Calu3 (cell line): ENCODE results near the gene PI16. TPM values are rescaled to one million over a fixed set of nuclear protein-coding genes. Genes with fewer than 3 reads are reported as not detected.

ENCODE experiments used
- BruUV-seq: library from RNA; stranded (reverse); fragments of 400-500 nt; replicated peaks from 2 replicates; lab custom pipeline; 2021; lab: Mats Ljungman, UMichigan
- CTCF ChIA-PET: fragments of 300-600 bp; sonication (Branson Sonifier 250); formaldehyde crosslinking; loops from one replicate; lab custom pipeline; 2022; ENCODE audit warnings: antibody characterized with exemption; lab: Charles Lee
- DNase-seq: peaks from one replicate; pipeline ENCODE4 v3.0.0; 2022
- H3K27ac Mint-ChIP-seq: one replicate; pipeline ENCODE4 v1.8.0; 2022; ENCODE audit warnings: mixed read lengths; ENCODE audit not compliant: unreplicated experiment
- H3K27me3 Mint-ChIP-seq: one replicate; pipeline ENCODE4 v1.8.0; 2022; ENCODE audit warnings: mixed read lengths; ENCODE audit not compliant: unreplicated experiment
- H3K36me3 Mint-ChIP-seq: one replicate; pipeline ENCODE4 v1.8.0; 2022; ENCODE audit warnings: mild to moderate bottlenecking, moderate library complexity, mixed read lengths; ENCODE audit not compliant: insufficient read depth, unreplicated experiment
- H3K4me1 Mint-ChIP-seq: one replicate; pipeline ENCODE4 v1.8.0; 2022; ENCODE audit warnings: mild to moderate bottlenecking, low read depth, mixed read lengths; ENCODE audit not compliant: unreplicated experiment
- H3K4me3 Mint-ChIP-seq: one replicate; pipeline ENCODE4 v1.8.0; 2022; ENCODE audit warnings: mild to moderate bottlenecking, low read depth, moderate library complexity, mixed read lengths; ENCODE audit not compliant: unreplicated experiment
- H3K9me3 Mint-ChIP-seq: one replicate; pipeline ENCODE4 v1.8.0; 2022; ENCODE audit warnings: low read depth, mixed read lengths; ENCODE audit not compliant: unreplicated experiment
- intact Hi-C: fragments of 100-400 bp; cut with micrococcal nuclease; formaldehyde crosslinking; loops from one replicate; pipeline ENCODE4 v1.10.0; 2022; ENCODE audit not compliant: unreplicated experiment
- total RNA-seq: library from RNA; stranded (reverse); gene quantifications from 2 replicates; pipeline ENCODE4 v1.2.3, GENCODE V29; 2022
- TF ChIP-seq, protein P1 (sequence below): fragments of 200-600 bp; IDR thresholded peaks from one replicate; pipeline ENCODE4 v1.8.0; 2022; ENCODE audit warnings: antibody characterized with exemption; ENCODE audit not compliant: unreplicated experiment

Gene PI16
- total RNA-seq, 1 experiment from 2014 or later, result 0.17 TPM

DNA sequence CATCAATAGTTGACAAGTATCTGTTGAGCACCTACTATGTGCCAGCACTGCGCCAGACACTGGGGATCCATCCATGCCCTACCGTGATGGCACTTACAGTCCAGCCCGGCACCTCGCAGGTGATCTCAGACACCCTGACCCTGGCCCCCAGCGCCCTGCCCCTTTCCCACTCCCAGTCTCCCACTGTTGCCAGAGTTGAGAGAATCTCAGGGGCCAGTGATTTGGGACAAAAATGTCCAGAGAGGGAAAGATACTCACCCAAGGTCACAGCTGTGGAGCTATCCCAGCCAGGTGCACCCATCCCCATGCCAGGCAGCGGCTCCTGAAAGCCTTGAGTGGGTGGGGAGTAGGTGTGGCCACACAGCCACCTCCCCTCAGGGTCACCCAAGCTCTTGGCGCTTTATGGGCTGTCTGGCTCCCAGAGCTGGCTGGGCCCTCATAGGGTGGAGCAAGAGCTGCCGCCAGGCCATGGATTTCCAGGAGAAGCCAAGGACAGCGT lies 3.3 kb downstream of the PI16 start:
- TF ChIP-seq, protein P1, sequence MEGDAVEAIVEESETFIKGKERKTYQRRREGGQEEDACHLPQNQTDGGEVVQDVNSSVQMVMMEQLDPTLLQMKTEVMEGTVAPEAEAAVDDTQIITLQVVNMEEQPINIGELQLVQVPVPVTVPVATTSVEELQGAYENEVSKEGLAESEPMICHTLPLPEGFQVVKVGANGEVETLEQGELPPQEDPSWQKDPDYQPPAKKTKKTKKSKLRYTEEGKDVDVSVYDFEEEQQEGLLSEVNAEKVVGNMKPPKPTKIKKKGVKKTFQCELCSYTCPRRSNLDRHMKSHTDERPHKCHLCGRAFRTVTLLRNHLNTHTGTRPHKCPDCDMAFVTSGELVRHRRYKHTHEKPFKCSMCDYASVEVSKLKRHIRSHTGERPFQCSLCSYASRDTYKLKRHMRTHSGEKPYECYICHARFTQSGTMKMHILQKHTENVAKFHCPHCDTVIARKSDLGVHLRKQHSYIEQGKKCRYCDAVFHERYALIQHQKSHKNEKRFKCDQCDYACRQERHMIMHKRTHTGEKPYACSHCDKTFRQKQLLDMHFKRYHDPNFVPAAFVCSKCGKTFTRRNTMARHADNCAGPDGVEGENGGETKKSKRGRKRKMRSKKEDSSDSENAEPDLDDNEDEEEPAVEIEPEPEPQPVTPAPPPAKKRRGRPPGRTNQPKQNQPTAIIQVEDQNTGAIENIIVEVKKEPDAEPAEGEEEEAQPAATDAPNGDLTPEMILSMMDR, result no peak
- H3K36me3 Mint-ChIP-seq, result peaks cover 8% of the 10 kb centered on the region
- no TSS peak for BruUV-seq
- no peak overlapping the region for H3K27ac Mint-ChIP-seq
- H3K9me3 Mint-ChIP-seq, result no peaks in the 10 kb centered on the region
- no peaks in the 10 kb centered on the region for H3K27me3 Mint-ChIP-seq
- H3K4me1 Mint-ChIP-seq, result peaks cover 44% of the 10 kb centered on the region
- DNase-seq, result no peak
- intact Hi-C loops, result no loop called here
- CTCF ChIA-PET, result no interaction called here
- H3K4me3 Mint-ChIP-seq, result no peak overlapping the region

DNA sequence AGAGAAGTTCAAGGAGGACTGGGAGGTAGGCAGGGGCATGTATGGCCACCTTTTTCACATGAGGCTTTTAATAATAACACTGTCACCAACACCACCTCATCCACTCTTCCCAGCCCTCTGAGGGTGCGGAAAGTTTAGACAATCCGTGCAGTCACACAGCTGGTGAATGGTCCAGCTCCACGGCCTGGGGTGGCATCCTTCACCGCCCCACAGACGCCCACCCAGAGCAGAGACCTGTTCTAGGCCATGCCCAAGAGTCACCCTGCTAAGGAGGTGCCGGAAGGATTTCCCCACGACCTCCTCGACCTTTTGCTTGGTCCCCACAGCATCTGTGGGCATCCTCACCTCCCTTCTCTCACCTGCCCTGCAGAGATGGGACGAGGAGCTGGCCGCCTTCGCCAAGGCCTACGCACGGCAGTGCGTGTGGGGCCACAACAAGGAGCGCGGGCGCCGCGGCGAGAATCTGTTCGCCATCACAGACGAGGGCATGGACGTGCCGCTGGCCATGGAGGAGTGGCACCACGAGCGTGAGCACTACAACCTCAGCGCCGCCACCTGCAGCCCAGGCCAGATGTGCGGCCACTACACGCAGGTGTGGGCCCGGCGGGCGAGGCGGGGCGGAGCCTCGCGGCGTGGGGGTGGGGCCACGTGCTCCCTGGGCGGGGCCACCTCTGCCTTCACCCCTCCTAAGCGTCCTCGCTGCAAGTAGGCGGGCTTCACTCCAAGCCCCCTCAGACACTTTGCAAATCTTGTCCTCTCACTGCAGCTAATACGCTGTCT lies 4.4 kb downstream of the PI16 start:
- no peaks in the 10 kb centered on the region for H3K9me3 Mint-ChIP-seq
- CTCF ChIA-PET, result no interaction called here
- BruUV-seq, result no TSS peak
- TF ChIP-seq, protein P1, result no peak
- no peak for DNase-seq
- H3K4me3 Mint-ChIP-seq, result no peak overlapping the region
- peaks cover 13% of the 10 kb centered on the region for H3K36me3 Mint-ChIP-seq
- H3K4me1 Mint-ChIP-seq, result peaks cover 54% of the 10 kb centered on the region
- intact Hi-C loops, result no loop called here
- H3K27me3 Mint-ChIP-seq, result no peaks in the 10 kb centered on the region
- no peak overlapping the region for H3K27ac Mint-ChIP-seq

DNA sequence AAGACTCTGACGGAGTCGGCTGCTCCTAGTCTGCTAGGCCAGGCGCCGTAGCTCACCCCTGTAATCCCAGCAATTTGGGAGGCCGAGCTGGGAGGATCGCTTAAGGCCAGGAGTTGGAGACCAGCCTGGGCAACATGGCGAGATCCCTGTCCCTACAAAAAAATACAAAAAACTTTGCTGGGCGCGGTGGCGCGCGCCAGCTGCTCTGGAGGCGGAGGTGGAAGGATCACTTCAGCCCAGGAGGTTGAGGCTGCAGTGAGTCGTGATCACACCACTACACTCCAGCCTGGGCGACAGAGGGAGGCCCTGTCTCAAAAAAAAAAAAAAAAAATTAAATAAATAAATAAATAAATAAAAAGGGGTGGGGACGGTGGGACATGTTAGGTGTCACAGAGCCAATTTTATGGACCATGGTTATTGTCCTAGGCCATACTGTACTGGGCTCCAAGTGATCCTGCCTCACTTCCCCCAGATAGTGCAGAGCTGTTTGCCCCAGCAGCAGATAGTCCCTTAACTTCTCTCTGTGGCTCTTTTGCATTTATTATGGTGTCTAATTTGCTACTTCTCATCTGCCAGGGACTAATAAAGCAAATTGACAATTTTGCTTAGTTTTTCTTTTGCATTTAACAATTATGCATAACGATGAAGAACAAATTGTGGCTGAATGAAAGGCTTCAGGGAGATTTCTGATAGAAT lies 5.2 kb downstream of the PI16 start:
- TF ChIP-seq, protein P1, result no peak
- no peaks in the 10 kb centered on the region for H3K9me3 Mint-ChIP-seq
- no peak for DNase-seq
- BruUV-seq, result no TSS peak
- CTCF ChIA-PET, result interaction anchor here (0.6 to 1.4 kb wide), 4 partner anchors 13 to 251 kb away, joined by 3 to 12 read pairs (median 4); no protein-coding TSS in a partner anchor
- peaks cover 54% of the 10 kb centered on the region for H3K4me1 Mint-ChIP-seq
- H3K4me3 Mint-ChIP-seq, result no peak overlapping the region
- peaks cover 15% of the 10 kb centered on the region for H3K36me3 Mint-ChIP-seq
- no peak overlapping the region for H3K27ac Mint-ChIP-seq
- intact Hi-C loops, result no loop called here
- no peaks in the 10 kb centered on the region for H3K27me3 Mint-ChIP-seq

DNA sequence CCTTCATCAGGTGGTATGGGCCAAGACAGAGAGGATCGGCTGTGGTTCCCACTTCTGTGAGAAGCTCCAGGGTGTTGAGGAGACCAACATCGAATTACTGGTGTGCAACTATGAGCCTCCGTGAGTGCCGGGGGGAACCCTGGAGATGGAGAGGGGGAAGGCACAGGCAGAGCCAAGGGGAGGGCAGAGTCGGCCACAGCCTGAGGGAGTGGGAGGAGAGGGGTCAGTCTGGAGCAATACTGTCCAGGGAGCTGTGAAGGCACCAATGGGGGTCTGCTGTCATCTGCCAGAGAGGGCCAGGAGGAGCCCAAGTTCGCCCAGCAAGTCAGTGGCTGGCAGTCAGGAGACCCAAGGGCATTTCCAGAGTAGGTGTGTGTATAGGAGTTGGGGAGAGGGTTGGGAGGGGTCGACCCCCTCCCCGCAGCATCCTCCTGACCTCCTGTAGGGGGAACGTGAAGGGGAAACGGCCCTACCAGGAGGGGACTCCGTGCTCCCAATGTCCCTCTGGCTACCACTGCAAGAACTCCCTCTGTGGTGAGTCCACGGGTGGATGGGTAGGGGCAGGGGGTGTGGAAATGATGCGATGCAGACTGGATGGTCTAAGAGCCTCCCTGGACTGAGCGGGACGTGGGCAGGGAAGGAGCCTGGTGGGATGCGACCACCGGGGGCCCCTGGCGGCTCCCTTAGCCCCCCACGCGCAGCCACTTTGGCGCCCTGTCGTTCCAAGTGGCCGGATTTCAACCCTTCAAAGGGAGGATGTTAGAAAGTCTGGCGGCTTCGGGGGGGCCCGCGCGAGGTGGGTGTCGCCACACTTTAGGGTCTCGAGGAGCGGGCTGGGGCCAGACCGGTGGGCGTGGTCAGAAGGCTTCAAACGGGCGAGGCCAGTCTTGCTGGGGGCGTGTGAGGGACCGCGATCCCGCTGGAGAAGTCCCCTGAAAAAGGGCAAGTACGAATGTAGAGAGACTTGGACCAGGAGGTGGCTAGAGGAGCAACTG lies 7.2 kb downstream of the PI16 start:
- Mint-ChIP-seq H3K27ac (peak overlapping the region; percentile 18), H3K4me1 (peaks cover 37% of the 10 kb centered on the region), H3K9me3 (no peaks in the 10 kb centered on the region), H3K36me3 (peaks cover 26% of the 10 kb centered on the region), H3K27me3 (no peaks in the 10 kb centered on the region), H3K4me3 (no peak overlapping the region)
- no peak for DNase-seq
- TF ChIP-seq, protein P1, result no peak
- BruUV-seq, result no TSS peak
- intact Hi-C loops, result no loop called here
- CTCF ChIA-PET, result interaction anchor here (1.4 kb wide), 1 partner anchor 11 kb away, joined by 4 read pairs; no protein-coding TSS in a partner anchor
